Occipital lobe (tissue), 2 donors: Measurements from ENCODE around the gene DCDC2B. TPM values are rescaled to one million over a fixed set of nuclear protein-coding genes. Genes with fewer than 3 reads are reported as not detected.
"Not testable (repeated sequence)": the region's sequence is repeated elsewhere in the genome, so short reads cannot be mapped to it uniquely, and the experiment has no call there.

Experiments
- DNase-seq: peaks from one replicate; lab custom pipeline; 2025; lab: John Stamatoyannopoulos, UW
- total RNA-seq: library from RNA; depleted of rRNA; stranded (reverse); fragments of >200 nt; gene quantifications from one replicate; pipeline ENCODE4 v1.2.3, GENCODE V29; 2014

Gene DCDC2B
- total RNA-seq: not detected

GRCh38 chr1:32208891-32209328, at the start of gene DCDC2B:
DCDC2B (plus strand) TSS chr1:32209089; CDS start chr1:32209094, 5 bp downstream.
- no peak for DNase-seq

- DNase-seq: no peak
Observed at GRCh38 chr1:32159189-32159588, 49.7 kb upstream of the DCDC2B start.

GRCh38 chr1:32163405-32163804, 45.5 kb upstream of the DCDC2B start:
- DNase-seq: no peak

GRCh38 chr1:32165633-32166032, 43.3 kb upstream of the DCDC2B start:
- not testable (repeated sequence) for DNase-seq

- DNase-seq: no peak
Observed at GRCh38 chr1:32170991-32171390, 37.9 kb upstream of the DCDC2B start.

- DNase-seq: no peak
Observed at GRCh38 chr1:32172621-32173245, 36.2 kb upstream of the DCDC2B start.

GRCh38 chr1:32178380-32179192, 30.3 kb upstream of the DCDC2B start:
- DNase-seq: no peak

- no peak for DNase-seq
Observed at GRCh38 chr1:32179193-32179442, 29.8 kb upstream of the DCDC2B start.

GRCh38 chr1:32179443-32180185, 29.3 kb upstream of the DCDC2B start, which contains the start of gene TXLNA:
TXLNA (plus strand) TSS chr1:32179675; CDS start chr1:32180346, 671 bp downstream.
- DNase-seq: peak; percentile 91

GRCh38 chr1:32180186-32181060, 28.5 kb upstream of the DCDC2B start:
- no peak for DNase-seq

- no peak for DNase-seq
Observed at GRCh38 chr1:32181065-32181464, 27.8 kb upstream of the DCDC2B start.

- no peak for DNase-seq
Observed at GRCh38 chr1:32181563-32181962, 27.3 kb upstream of the DCDC2B start.

- DNase-seq: no peak
Observed at GRCh38 chr1:32182060-32182459, 26.8 kb upstream of the DCDC2B start.

GRCh38 chr1:32184650-32185049, 24.2 kb upstream of the DCDC2B start:
- DNase-seq: no peak

- no peak for DNase-seq
Observed at GRCh38 chr1:32186077-32186476, 22.8 kb upstream of the DCDC2B start.

- no peak for DNase-seq
Observed at GRCh38 chr1:32186491-32186890, 22.4 kb upstream of the DCDC2B start.

GRCh38 chr1:32187850-32188249, 21.0 kb upstream of the DCDC2B start:
- no peak for DNase-seq

- DNase-seq: no peak
Observed at GRCh38 chr1:32192220-32192948, 16.5 kb upstream of the DCDC2B start.

- no peak for DNase-seq
Observed at GRCh38 chr1:32194984-32195383, 13.9 kb upstream of the DCDC2B start.

GRCh38 chr1:32195531-32195930, 13.4 kb upstream of the DCDC2B start:
- DNase-seq: no peak
